Astrocyte (in vitro differentiated cells and primary cell): ENCODE measurements around the gene MARF1. TPM values are rescaled to one million over a fixed set of nuclear protein-coding genes. Genes with fewer than 3 reads are reported as not detected.

Experiments used
- DNase-seq: peaks from one replicate; pipeline ENCODE4 v3.0.0-alpha.2; 2010; ENCODE audit warnings: low read depth
- FAIRE-seq: peaks from 2 replicates; lab custom pipeline; 2011; peaks lifted over from hg19 to GRCh38; lab: Jason Lieb, UNC
- H2AFZ ChIP-seq: 2 replicates; pipeline ENCODE4 v1.6.0; 2012; ENCODE audit warnings: low read depth, low read length, inconsistent platforms
- H3K27ac ChIP-seq: 2 replicates; pipeline ENCODE4 v1.5.1; 2011; ENCODE audit warnings: low read depth, low read length, inconsistent platforms
- H3K27me3 ChIP-seq: 2 replicates; pipeline ENCODE4 v1.6.0; 2011; ENCODE audit warnings: low read length, inconsistent platforms; ENCODE audit not compliant: insufficient read depth
- H3K36me3 ChIP-seq: 2 replicates; pipeline ENCODE4 v1.5.1; 2011; ENCODE audit warnings: low read length, inconsistent platforms; ENCODE audit not compliant: insufficient read depth
- H3K4me1 ChIP-seq: 2 replicates; pipeline ENCODE4 v1.5.1; 2011; ENCODE audit warnings: low read length, inconsistent platforms; ENCODE audit not compliant: insufficient read depth
- H3K4me2 ChIP-seq: 2 replicates; pipeline ENCODE4 v1.6.0; 2012; ENCODE audit warnings: low read length, inconsistent platforms
- H3K4me3 ChIP-seq: 2 replicates; pipeline ENCODE4 v1.5.1; 2011; ENCODE audit warnings: low read depth, mild to moderate bottlenecking, low read length, inconsistent platforms; ENCODE audit not compliant: insufficient read depth
- H3K79me2 ChIP-seq: 2 replicates; pipeline ENCODE4 v1.6.0; 2012; ENCODE audit warnings: mild to moderate bottlenecking, low read length, inconsistent platforms; ENCODE audit not compliant: insufficient read depth
- H3K9ac ChIP-seq: 2 replicates; pipeline ENCODE4 v1.6.0; 2012; ENCODE audit warnings: mild to moderate bottlenecking, low read length, inconsistent platforms
- H3K9me3 ChIP-seq: 2 replicates; pipeline ENCODE4 v1.5.1; 2012; ENCODE audit warnings: low read depth, mild to moderate bottlenecking, low read length, inconsistent platforms; ENCODE audit not compliant: insufficient read depth
- H4K20me1 ChIP-seq: 2 replicates; pipeline ENCODE4 v1.6.0; 2012; ENCODE audit warnings: low read length, inconsistent platforms; ENCODE audit not compliant: insufficient read depth
- H3K27ac Mint-ChIP-seq: one replicate; pipeline ENCODE4 v1.8.0; 2021; ENCODE audit warnings: mild to moderate bottlenecking, mixed read lengths; ENCODE audit not compliant: unreplicated experiment
- H3K27me3 Mint-ChIP-seq: one replicate; pipeline ENCODE4 v1.8.0; 2021; ENCODE audit warnings: low read depth, mixed read lengths; ENCODE audit not compliant: unreplicated experiment
- H3K36me3 Mint-ChIP-seq: one replicate; pipeline ENCODE4 v1.8.0; 2021; ENCODE audit warnings: low read depth, mixed read lengths; ENCODE audit not compliant: unreplicated experiment
- H3K4me1 Mint-ChIP-seq: one replicate; pipeline ENCODE4 v1.8.0; 2021; ENCODE audit warnings: low read depth, mixed read lengths; ENCODE audit not compliant: unreplicated experiment
- H3K4me3 Mint-ChIP-seq: one replicate; pipeline ENCODE4 v1.8.0; 2021; ENCODE audit warnings: mild to moderate bottlenecking, moderate library complexity, mixed read lengths; ENCODE audit not compliant: unreplicated experiment
- H3K9me3 Mint-ChIP-seq: one replicate; pipeline ENCODE4 v1.8.0; 2021; ENCODE audit warnings: mild to moderate bottlenecking, mixed read lengths; ENCODE audit not compliant: unreplicated experiment
- EZH2 ChIP-seq: IDR thresholded peaks from 2 replicates; pipeline ENCODE4 v1.6.1; 2012; ENCODE audit warnings: mild to moderate bottlenecking, low read length, inconsistent platforms; ENCODE audit not compliant: insufficient read depth
- total RNA-seq: library from RNA; stranded (reverse); gene quantifications from 2 replicates; pipeline ENCODE4 v1.2.1, GENCODE V29; 2021
- TF ChIP-seq, protein P1 (sequence below): IDR thresholded peaks from 2 replicates; pipeline ENCODE4 v1.5.1; 2011; ENCODE audit warnings: low read depth, mild to moderate bottlenecking, inconsistent platforms, low read length, moderate library complexity; ENCODE audit not compliant: insufficient read depth

Gene MARF1
- total RNA-seq, 1 donor from 2014 or later = 47.4 TPM

DNA sequence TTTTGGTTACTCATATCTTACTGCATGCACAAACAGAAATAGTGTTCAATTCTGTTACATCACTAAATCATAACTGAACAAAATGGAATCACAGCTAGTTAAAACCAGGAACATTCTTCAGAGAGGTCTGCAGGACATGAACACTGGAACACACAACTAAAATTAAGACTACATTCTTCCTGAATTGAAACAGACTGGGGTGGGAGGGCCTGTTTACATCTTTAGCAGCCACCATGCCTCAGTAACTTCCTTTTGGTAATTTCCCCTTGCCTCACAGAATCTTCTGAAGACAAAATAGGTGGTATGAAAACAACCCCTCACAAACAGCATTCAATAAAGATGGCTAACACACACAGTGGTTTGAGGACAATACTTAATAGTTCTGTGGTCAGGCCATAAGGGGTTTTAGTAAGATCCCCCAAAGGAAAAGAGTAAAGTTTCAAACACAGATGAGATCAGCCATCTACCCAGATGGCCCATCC is 6.5 kb downstream of the MARF1 start:
- DNase-seq (no peak), FAIRE-seq (no peak)
- TF ChIP-seq, protein P1, sequence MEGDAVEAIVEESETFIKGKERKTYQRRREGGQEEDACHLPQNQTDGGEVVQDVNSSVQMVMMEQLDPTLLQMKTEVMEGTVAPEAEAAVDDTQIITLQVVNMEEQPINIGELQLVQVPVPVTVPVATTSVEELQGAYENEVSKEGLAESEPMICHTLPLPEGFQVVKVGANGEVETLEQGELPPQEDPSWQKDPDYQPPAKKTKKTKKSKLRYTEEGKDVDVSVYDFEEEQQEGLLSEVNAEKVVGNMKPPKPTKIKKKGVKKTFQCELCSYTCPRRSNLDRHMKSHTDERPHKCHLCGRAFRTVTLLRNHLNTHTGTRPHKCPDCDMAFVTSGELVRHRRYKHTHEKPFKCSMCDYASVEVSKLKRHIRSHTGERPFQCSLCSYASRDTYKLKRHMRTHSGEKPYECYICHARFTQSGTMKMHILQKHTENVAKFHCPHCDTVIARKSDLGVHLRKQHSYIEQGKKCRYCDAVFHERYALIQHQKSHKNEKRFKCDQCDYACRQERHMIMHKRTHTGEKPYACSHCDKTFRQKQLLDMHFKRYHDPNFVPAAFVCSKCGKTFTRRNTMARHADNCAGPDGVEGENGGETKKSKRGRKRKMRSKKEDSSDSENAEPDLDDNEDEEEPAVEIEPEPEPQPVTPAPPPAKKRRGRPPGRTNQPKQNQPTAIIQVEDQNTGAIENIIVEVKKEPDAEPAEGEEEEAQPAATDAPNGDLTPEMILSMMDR = no peak
- no peak for TF ChIP-seq EZH2
- H3K27ac ChIP-seq = no peak overlapping the region
- no peaks in the 10 kb centered on the region for H3K9me3 ChIP-seq
- peaks cover 3% of the 10 kb centered on the region for H4K20me1 ChIP-seq
- H3K79me2 ChIP-seq = peaks cover 23% of the 10 kb centered on the region
- H3K9me3 Mint-ChIP-seq = no peaks in the 10 kb centered on the region
- no peak overlapping the region for H3K4me2 ChIP-seq
- no peak overlapping the region for H2AFZ ChIP-seq
- no peak overlapping the region for H3K4me3 ChIP-seq
- peaks cover 9% of the 10 kb centered on the region for H3K36me3 Mint-ChIP-seq
- H3K27me3 ChIP-seq = no peaks in the 10 kb centered on the region
- H3K27me3 Mint-ChIP-seq = no peaks in the 10 kb centered on the region
- no peak overlapping the region for H3K9ac ChIP-seq
- H3K36me3 ChIP-seq = peaks cover 55% of the 10 kb centered on the region
- no peak overlapping the region for H3K27ac Mint-ChIP-seq
- H3K4me3 Mint-ChIP-seq = no peak overlapping the region
- no peaks in the 10 kb centered on the region for H3K4me1 Mint-ChIP-seq
- H3K4me1 ChIP-seq = no peaks in the 10 kb centered on the region

DNA sequence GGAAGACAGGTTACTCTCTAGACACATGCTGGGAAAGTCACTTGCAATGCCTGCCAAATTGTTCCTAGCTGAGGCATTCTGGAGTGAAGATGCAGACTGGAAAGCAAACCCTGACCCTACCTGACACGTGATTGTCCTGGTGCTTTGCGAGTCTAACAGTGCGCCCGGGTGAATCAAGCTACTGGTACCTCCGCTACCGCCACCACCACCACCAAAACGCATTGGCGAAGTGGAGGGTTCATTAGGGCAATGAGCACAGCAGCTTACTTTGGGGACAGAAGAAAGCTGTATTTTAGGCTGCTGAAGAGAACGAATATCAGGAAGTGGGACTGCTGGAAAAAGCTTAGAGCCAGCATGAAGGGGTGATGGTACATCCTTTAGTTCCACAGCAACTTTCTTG is 7.0 kb downstream of the MARF1 start:
- no peak overlapping the region for H2AFZ ChIP-seq
- H3K4me2 ChIP-seq = no peak overlapping the region
- Mint-ChIP-seq H3K9me3 (no peaks in the 10 kb centered on the region), H3K27me3 (no peaks in the 10 kb centered on the region), H3K4me1 (no peaks in the 10 kb centered on the region), H3K27ac (no peak overlapping the region), H3K4me3 (no peak overlapping the region), H3K36me3 (peaks cover 11% of the 10 kb centered on the region)
- H3K9me3 ChIP-seq = no peaks in the 10 kb centered on the region
- H3K4me3 ChIP-seq = no peak overlapping the region
- FAIRE-seq (no peak), DNase-seq (no peak)
- TF ChIP-seq, protein P1 = no peak
- no peak for TF ChIP-seq EZH2
- H3K4me1 ChIP-seq = no peaks in the 10 kb centered on the region
- H3K9ac ChIP-seq = no peak overlapping the region
- H4K20me1 ChIP-seq = peaks cover 3% of the 10 kb centered on the region
- H3K36me3 ChIP-seq = peaks cover 55% of the 10 kb centered on the region
- H3K27me3 ChIP-seq = no peaks in the 10 kb centered on the region
- H3K27ac ChIP-seq = no peak overlapping the region
- H3K79me2 ChIP-seq = peaks cover 18% of the 10 kb centered on the region

DNA sequence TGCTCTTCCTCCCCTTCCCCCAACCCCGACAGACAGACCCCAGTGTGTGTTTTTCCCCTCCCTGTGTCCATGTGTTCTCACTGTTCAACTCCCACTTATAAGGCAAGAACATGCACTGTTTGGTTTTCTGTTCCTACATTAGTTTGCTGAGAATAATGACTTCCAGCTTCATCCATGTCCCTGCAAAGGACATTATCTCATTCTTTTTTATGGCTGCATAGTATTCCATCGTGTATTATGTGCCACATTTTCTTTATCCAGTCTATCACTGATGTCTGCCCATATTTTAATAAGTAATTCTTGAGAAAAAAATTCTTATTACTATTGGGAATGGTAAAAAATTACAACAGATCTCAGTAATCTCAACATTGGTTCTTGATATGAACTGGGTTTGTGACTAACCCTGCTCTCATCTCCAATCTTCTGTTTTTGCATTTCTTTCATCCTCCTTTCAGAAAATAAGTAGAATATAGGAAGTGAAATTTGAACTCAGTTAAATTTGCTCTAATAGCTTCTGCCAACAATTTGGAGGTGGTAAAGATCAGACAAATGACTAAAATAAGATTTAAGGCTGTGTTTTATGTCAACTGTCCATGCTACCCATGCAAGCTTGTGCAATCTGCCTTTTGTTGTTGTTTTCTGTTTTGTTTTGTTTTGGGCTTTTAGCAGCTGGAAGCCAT is 11.1 kb downstream of the MARF1 start:
- H3K9me3 ChIP-seq = no peaks in the 10 kb centered on the region
- FAIRE-seq (no peak), DNase-seq (no peak)
- H3K4me2 ChIP-seq = no peak overlapping the region
- no peak overlapping the region for H3K4me3 ChIP-seq
- H3K4me1 Mint-ChIP-seq = no peaks in the 10 kb centered on the region
- no peaks in the 10 kb centered on the region for H3K27me3 ChIP-seq
- peaks cover 45% of the 10 kb centered on the region for H3K36me3 ChIP-seq
- H4K20me1 ChIP-seq = no peaks in the 10 kb centered on the region
- TF ChIP-seq, protein P1 = no peak
- no peak for TF ChIP-seq EZH2
- H3K4me3 Mint-ChIP-seq = no peak overlapping the region
- H3K79me2 ChIP-seq = peaks cover 4% of the 10 kb centered on the region
- H3K9me3 Mint-ChIP-seq = no peaks in the 10 kb centered on the region
- H3K27ac Mint-ChIP-seq = no peak overlapping the region
- H3K36me3 Mint-ChIP-seq = peaks cover 18% of the 10 kb centered on the region
- no peaks in the 10 kb centered on the region for H3K4me1 ChIP-seq
- no peak overlapping the region for H3K9ac ChIP-seq
- no peaks in the 10 kb centered on the region for H3K27me3 Mint-ChIP-seq
- H3K27ac ChIP-seq = no peak overlapping the region
- no peak overlapping the region for H2AFZ ChIP-seq
